CD4-positive, alpha-beta T cell treated with Interleukin-15 for 4 hours (primary cell): ENCODE results near the gene MT1HL1.

Experiments
- DNase-seq: peaks from one replicate; pipeline ENCODE4 v3.0.0-alpha.2; 2020; ENCODE audit warnings: low spot score

Gene MT1HL1

GRCh38 chr1:237004116-237004515 is at the start of gene MT1HL1:
TSS of gene MT1HL1 (minus strand) at chr1:237004441. CDS start at chr1:237004372, 69 bp downstream.
- DNase-seq, result no peak

- no peak for DNase-seq
These were observed 46.7 kb upstream of the MT1HL1 start for GRCh38 chr1:237050915-237051314.

- DNase-seq, result no peak
These were observed 45.9 kb upstream of the MT1HL1 start for GRCh38 chr1:237050185-237050584.

- DNase-seq, result no peak
These were observed 44.6 kb upstream of the MT1HL1 start for GRCh38 chr1:237048803-237049202.

GRCh38 chr1:237045278-237046016 is 41.2 kb upstream of the MT1HL1 start:
- no peak for DNase-seq

- no peak for DNase-seq
These were observed 39.8 kb upstream of the MT1HL1 start for GRCh38 chr1:237043846-237044636.

- DNase-seq, result no peak
These were observed 38.8 kb upstream of the MT1HL1 start for GRCh38 chr1:237042892-237043576.

- no peak for DNase-seq
These were observed 38.3 kb upstream of the MT1HL1 start for GRCh38 chr1:237042526-237042891.

- DNase-seq, result no peak
These were observed 37.7 kb upstream of the MT1HL1 start, which contains the start of gene RYR2 for GRCh38 chr1:237041795-237042525. TSS of gene RYR2 (plus strand) at chr1:237042184. CDS start at chr1:237042522, 338 bp downstream.

- DNase-seq, result no peak
These were observed 37.2 kb upstream of the MT1HL1 start for GRCh38 chr1:237041461-237041794.

GRCh38 chr1:237040823-237041222 is 36.6 kb upstream of the MT1HL1 start:
- no peak for DNase-seq

- no peak for DNase-seq
These were observed 34.0 kb upstream of the MT1HL1 start for GRCh38 chr1:237038211-237038610.

GRCh38 chr1:237035759-237036158 is 31.5 kb upstream of the MT1HL1 start:
- no peak for DNase-seq

- DNase-seq, result no peak
These were observed 29.6 kb upstream of the MT1HL1 start for GRCh38 chr1:237033804-237034203.

- no peak for DNase-seq
These were observed 28.8 kb upstream of the MT1HL1 start for GRCh38 chr1:237033061-237033460.

GRCh38 chr1:237032029-237032428 is 27.8 kb upstream of the MT1HL1 start:
- no peak for DNase-seq

GRCh38 chr1:237031480-237031879 is 27.2 kb upstream of the MT1HL1 start:
- no peak for DNase-seq

GRCh38 chr1:237029850-237030535 is 25.8 kb upstream of the MT1HL1 start:
- no peak for DNase-seq

- no peak for DNase-seq
These were observed 25.0 kb upstream of the MT1HL1 start for GRCh38 chr1:237029240-237029639.

- no peak for DNase-seq
These were observed 21.3 kb upstream of the MT1HL1 start for GRCh38 chr1:237025358-237026074.

GRCh38 chr1:237018896-237019295 is 14.7 kb upstream of the MT1HL1 start:
- DNase-seq, result no peak
